ENCODE results near the gene SLC6A8. TPM values are rescaled to one million over a fixed set of nuclear protein-coding genes. Genes with fewer than 3 reads are reported as not detected.
"Not testable (repeated sequence)": the region's sequence is repeated elsewhere in the genome, so short reads cannot be mapped to it uniquely, and the experiment has no call there.

SLC6A8 gene
- total RNA-seq, 1 experiment from 2014 or later = 24.5 TPM

- DNase-seq (ENCODE audit: low read depth) = no peak
Measured at GRCh38 chrX:153692611-153693156, 5.0 kb downstream of the SLC6A8 start.

- DNase-seq (ENCODE audit: low read depth) = no peak
Measured at GRCh38 chrX:153693216-153694086, 5.7 kb downstream of the SLC6A8 start.

- DNase-seq (ENCODE audit: low read depth) = not testable (repeated sequence)
Measured at GRCh38 chrX:153694256-153694655, 6.5 kb downstream of the SLC6A8 start.

GRCh38 chrX:153694687-153695270 is 7.1 kb downstream of the SLC6A8 start:
- no peak for DNase-seq (ENCODE audit: low read depth)

GRCh38 chrX:153696100-153696499 is 8.4 kb downstream of the SLC6A8 start:
- no peak for DNase-seq (ENCODE audit: low read depth)

- not testable (repeated sequence) for DNase-seq (ENCODE audit: low read depth)
Measured at GRCh38 chrX:153696538-153696937, 8.8 kb downstream of the SLC6A8 start.

GRCh38 chrX:153696986-153697722 is 9.4 kb downstream of the SLC6A8 start:
- not testable (repeated sequence) for DNase-seq (ENCODE audit: low read depth)

GRCh38 chrX:153697924-153698865 is 10.5 kb downstream of the SLC6A8 start:
- no peak for DNase-seq (ENCODE audit: low read depth)

- DNase-seq (ENCODE audit: low read depth) = not testable (repeated sequence)
Measured at GRCh38 chrX:153699210-153699783, 11.6 kb downstream of the SLC6A8 start.

- DNase-seq (ENCODE audit: low read depth) = not testable (repeated sequence)
Measured at GRCh38 chrX:153699784-153700371, 12.2 kb downstream of the SLC6A8 start.

- DNase-seq (ENCODE audit: low read depth) = no peak
Measured at GRCh38 chrX:153700376-153700945, 12.7 kb downstream of the SLC6A8 start.

- no peak for DNase-seq (ENCODE audit: low read depth)
Measured at GRCh38 chrX:153700967-153701366, 13.2 kb downstream of the SLC6A8 start.

- DNase-seq (ENCODE audit: low read depth) = no peak
Measured at GRCh38 chrX:153701706-153702105, 14.0 kb downstream of the SLC6A8 start.

GRCh38 chrX:153702336-153703035 is 14.8 kb downstream of the SLC6A8 start:
- no peak for DNase-seq (ENCODE audit: low read depth)

- DNase-seq (ENCODE audit: low read depth) = peak; percentile 48
Measured at GRCh38 chrX:153703036-153703370, 15.3 kb downstream of the SLC6A8 start.

GRCh38 chrX:153704021-153704526 is 16.3 kb downstream of the SLC6A8 start:
- no peak for DNase-seq (ENCODE audit: low read depth)

GRCh38 chrX:153704631-153705402 is 17.1 kb downstream of the SLC6A8 start:
- DNase-seq (ENCODE audit: low read depth) = not testable (repeated sequence)

GRCh38 chrX:153705403-153706060 is 17.8 kb downstream of the SLC6A8 start:
- DNase-seq (ENCODE audit: low read depth) = not testable (repeated sequence)

Measured in M059J (cell line).